HepG2 (cell line): Measurements from ENCODE around the gene CD36. TPM values are rescaled to one million over a fixed set of nuclear protein-coding genes. Genes with fewer than 3 reads are reported as not detected.

Source experiments
- EP300 ChIP-seq, 3 experiments: sonication (generic) in 1 of 3; formaldehyde crosslinking in 1 of 3; IDR thresholded peaks; 2 replicates each; pipeline versions ENCODE4 v1.5.1 to v1.6.1; 2011 to 2020; ENCODE audit warnings: low read depth in 2 of 3, low read length in 2 of 3, borderline replicate concordance in 1 of 3, improper control_type of control experiment in 1 of 3, mild to moderate bottlenecking in 1 of 3, missing genetic modification reagents in 1 of 3, moderate library complexity in 1 of 3
- FOXK1 ChIP-seq: sonication (generic); formaldehyde crosslinking; IDR thresholded peaks from 2 replicates; pipeline ENCODE4 v1.4.0; 2020; ENCODE audit warnings: low read depth, missing genetic modification reagents, borderline replicate concordance
- ISL2 ChIP-seq: sonication (generic); formaldehyde crosslinking; IDR thresholded peaks from 2 replicates; pipeline ENCODE4 v1.5.0; 2020; ENCODE audit warnings: missing genetic modification reagents
- KLF6 ChIP-seq: IDR thresholded peaks from 2 replicates; pipeline ENCODE4 v1.8.0; 2016; ENCODE audit warnings: missing biosample characterization, missing genetic modification reagents
- NR2C2 ChIP-seq: sonication (generic); formaldehyde crosslinking; IDR thresholded peaks from 2 replicates; pipeline ENCODE4 v1.4.0; 2020; ENCODE audit warnings: missing genetic modification reagents, mild to moderate bottlenecking, moderate library complexity, borderline replicate concordance
- PAF1 ChIP-seq: IDR thresholded peaks from 2 replicates; pipeline ENCODE4 v1.6.1; 2016; ENCODE audit warnings: missing genetic modification reagents, missing compliant biosample characterization
- RXRB ChIP-seq: IDR thresholded peaks from 2 replicates; pipeline ENCODE4 v1.6.1; 2016; ENCODE audit warnings: borderline replicate concordance, missing genetic modification reagents, missing compliant biosample characterization
- U2AF1 ChIP-seq: fragments of 200-400 bp; formaldehyde crosslinking; optimal IDR thresholded peaks from 2 replicates; pipeline ENCODE3; 2017; ENCODE audit warnings: mild to moderate bottlenecking, low read depth, low read length
- ZNF546 ChIP-seq: sonication (generic); formaldehyde crosslinking; conservative IDR thresholded peaks from 2 replicates; pipeline ENCODE4 v1.8.1; 2023; ENCODE audit warnings: mild to moderate bottlenecking, missing genetic modification reagents
- ZNF589 ChIP-seq: sonication (generic); formaldehyde crosslinking; conservative IDR thresholded peaks from 2 replicates; pipeline ENCODE4 v1.8.0; 2022; ENCODE audit warnings: mild to moderate bottlenecking, moderate library complexity, missing genetic modification reagents
- ZNF614 ChIP-seq: IDR thresholded peaks from 2 replicates; pipeline ENCODE4 v1.6.1; 2018; ENCODE audit warnings: missing biosample characterization, missing genetic modification reagents, inconsistent platforms, borderline replicate concordance
- polyA plus RNA-seq, 8 experiments: library from polyadenylated mRNA; depleted of rRNA in 3 of 8; stranded (reverse) in 7 of 8; unstranded in 1 of 8; fragments of >200 nt; fragmentation: Illumina TruSeq in 4 of 8; extraction: Trizol in 4 of 8; gene quantifications; 2 replicates each; pipeline versions ENCODE4 v1.2.1 to v1.2.3, GENCODE V29; 2011 to 2016; ENCODE audit warnings: low read depth in 4 of 8, missing spikeins in 1 of 8, mixed read lengths in 1 of 8; ENCODE audit not compliant: insufficient read depth in 1 of 8
- total RNA-seq, 5 experiments: library from RNA; depleted of rRNA; stranded (reverse); fragments of >200 nt; fragmentation: Illumina TruSeq; extraction: Trizol; gene quantifications; 2 replicates each; pipeline ENCODE4 v1.2.3, GENCODE V29; 2016; ENCODE audit warnings: low read depth in 1 of 5
- TF ChIP-seq, protein P1 (sequence below): sonication (generic); formaldehyde crosslinking; IDR thresholded peaks from 2 replicates; pipeline ENCODE4 v1.4.0; 2020; ENCODE audit warnings: missing genetic modification reagents
- TF ChIP-seq, protein P2 (sequence below): sonication (generic); formaldehyde crosslinking; IDR thresholded peaks from 2 replicates; pipeline ENCODE4 v1.5.1; 2020; ENCODE audit warnings: missing genetic modification reagents, mild to moderate bottlenecking, borderline replicate concordance
- TF ChIP-seq, protein P3 (sequence below): sonication (generic); formaldehyde crosslinking; IDR thresholded peaks from 2 replicates; pipeline ENCODE4 v1.4.0; 2020; ENCODE audit warnings: missing genetic modification reagents, borderline replicate concordance
- TF ChIP-seq, protein P4 (sequence below): sonication (generic); formaldehyde crosslinking; IDR thresholded peaks from 2 replicates; pipeline ENCODE4 v1.4.0; 2020; ENCODE audit warnings: missing genetic modification reagents
- TF ChIP-seq, protein P5 (sequence below): sonication (generic); formaldehyde crosslinking; IDR thresholded peaks from 2 replicates; pipeline ENCODE4 v1.5.0; 2020; ENCODE audit warnings: mild to moderate bottlenecking, missing genetic modification reagents, moderate library complexity

The CD36 gene
- total and polyA plus RNA-seq, 2 of the 13 experiments (the other 11 are each of a cell fraction or from before 2014, with no cell fraction given), result 2.8 to 4.8 TPM

DNA sequence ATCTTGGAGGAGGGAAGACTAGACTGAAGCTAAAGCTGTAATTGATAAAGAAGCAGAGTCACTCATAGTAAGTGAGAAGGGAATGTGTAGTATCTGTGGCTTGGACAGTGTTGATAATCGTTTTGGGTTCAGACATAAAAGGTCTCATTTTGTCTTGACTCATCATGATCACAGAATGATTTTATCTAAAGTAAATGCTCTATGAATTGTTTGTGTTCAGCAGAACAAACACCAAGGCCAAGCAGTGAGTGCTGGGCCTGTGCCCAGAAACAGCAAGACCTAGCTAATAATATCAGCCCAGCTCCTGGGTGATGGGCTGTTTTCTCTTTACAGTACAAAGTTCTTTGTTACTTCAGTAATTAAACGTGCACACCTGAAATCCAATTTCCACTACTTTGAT is 26.7 kb upstream of the CD36 start (continued):
- TF ChIP-seq, protein P1, sequence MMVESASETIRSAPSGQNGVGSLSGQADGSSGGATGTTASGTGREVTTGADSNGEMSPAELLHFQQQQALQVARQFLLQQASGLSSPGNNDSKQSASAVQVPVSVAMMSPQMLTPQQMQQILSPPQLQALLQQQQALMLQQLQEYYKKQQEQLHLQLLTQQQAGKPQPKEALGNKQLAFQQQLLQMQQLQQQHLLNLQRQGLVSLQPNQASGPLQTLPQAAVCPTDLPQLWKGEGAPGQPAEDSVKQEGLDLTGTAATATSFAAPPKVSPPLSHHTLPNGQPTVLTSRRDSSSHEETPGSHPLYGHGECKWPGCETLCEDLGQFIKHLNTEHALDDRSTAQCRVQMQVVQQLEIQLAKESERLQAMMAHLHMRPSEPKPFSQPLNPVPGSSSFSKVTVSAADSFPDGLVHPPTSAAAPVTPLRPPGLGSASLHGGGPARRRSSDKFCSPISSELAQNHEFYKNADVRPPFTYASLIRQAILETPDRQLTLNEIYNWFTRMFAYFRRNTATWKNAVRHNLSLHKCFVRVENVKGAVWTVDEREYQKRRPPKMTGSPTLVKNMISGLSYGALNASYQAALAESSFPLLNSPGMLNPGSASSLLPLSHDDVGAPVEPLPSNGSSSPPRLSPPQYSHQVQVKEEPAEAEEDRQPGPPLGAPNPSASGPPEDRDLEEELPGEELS (CRISPR knock-in tag), result peak; percentile 92
- TF ChIP-seq EP300 (IDR thresholded peaks at IDR 0.05; ENCODE audit: low read depth in 2 of 2, low read length in 2 of 2) (peak in 1 of 2 experiments; percentile 94; a peak in 3 of 4 replicates), EP300 (CRISPR knock-in tag; IDR thresholded peaks at IDR 0.05; ENCODE audit: borderline replicate concordance) (peak; percentile 87), ZNF614 (CRISPR knock-in tag) (0 out of 2 replicates have a peak, but pooled peaks have one; percentile 62), KLF6 (CRISPR knock-in tag) (no peak), ISL2 (CRISPR knock-in tag) (peak; percentile 97), FOXK1 (peak; percentile 35; the same call in 1 of the 2 replicates), U2AF1 (no peak), NR2C2 (CRISPR knock-in tag) (no peak), ZNF589 (CRISPR knock-in tag) (no peak), RXRB (CRISPR knock-in tag) (peak; percentile 52; the same call in 1 of the 2 replicates), ZNF546 (CRISPR knock-in tag) (no peak), PAF1 (CRISPR knock-in tag) (no peak)
- TF ChIP-seq, protein P2, sequence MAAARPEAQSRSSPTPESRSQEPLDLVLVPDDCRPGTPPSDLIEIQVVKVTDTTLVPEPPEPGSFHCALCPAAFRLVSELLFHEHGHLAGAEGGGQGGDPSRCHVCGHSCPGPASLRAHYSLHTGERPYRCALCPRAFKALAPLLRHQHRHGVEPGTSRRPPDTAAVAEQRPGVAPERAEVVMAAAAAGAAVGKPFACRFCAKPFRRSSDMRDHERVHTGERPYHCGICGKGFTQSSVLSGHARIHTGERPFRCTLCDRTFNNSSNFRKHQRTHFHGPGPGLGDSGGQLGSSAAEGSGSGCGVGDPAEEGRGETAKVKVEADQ (CRISPR knock-in tag), result no peak
- TF ChIP-seq, protein P3, sequence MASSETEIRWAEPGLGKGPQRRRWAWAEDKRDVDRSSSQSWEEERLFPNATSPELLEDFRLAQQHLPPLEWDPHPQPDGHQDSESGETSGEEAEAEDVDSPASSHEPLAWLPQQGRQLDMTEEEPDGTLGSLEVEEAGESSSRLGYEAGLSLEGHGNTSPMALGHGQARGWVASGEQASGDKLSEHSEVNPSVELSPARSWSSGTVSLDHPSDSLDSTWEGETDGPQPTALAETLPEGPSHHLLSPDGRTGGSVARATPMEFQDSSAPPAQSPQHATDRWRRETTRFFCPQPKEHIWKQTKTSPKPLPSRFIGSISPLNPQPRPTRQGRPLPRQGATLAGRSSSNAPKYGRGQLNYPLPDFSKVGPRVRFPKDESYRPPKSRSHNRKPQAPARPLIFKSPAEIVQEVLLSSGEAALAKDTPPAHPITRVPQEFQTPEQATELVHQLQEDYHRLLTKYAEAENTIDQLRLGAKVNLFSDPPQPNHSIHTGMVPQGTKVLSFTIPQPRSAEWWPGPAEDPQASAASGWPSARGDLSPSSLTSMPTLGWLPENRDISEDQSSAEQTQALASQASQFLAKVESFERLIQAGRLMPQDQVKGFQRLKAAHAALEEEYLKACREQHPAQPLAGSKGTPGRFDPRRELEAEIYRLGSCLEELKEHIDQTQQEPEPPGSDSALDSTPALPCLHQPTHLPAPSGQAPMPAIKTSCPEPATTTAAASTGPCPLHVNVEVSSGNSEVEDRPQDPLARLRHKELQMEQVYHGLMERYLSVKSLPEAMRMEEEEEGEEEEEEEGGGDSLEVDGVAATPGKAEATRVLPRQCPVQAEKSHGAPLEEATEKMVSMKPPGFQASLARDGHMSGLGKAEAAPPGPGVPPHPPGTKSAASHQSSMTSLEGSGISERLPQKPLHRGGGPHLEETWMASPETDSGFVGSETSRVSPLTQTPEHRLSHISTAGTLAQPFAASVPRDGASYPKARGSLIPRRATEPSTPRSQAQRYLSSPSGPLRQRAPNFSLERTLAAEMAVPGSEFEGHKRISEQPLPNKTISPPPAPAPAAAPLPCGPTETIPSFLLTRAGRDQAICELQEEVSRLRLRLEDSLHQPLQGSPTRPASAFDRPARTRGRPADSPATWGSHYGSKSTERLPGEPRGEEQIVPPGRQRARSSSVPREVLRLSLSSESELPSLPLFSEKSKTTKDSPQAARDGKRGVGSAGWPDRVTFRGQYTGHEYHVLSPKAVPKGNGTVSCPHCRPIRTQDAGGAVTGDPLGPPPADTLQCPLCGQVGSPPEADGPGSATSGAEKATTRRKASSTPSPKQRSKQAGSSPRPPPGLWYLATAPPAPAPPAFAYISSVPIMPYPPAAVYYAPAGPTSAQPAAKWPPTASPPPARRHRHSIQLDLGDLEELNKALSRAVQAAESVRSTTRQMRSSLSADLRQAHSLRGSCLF (CRISPR knock-in tag), result no peak
- TF ChIP-seq, protein P4, sequence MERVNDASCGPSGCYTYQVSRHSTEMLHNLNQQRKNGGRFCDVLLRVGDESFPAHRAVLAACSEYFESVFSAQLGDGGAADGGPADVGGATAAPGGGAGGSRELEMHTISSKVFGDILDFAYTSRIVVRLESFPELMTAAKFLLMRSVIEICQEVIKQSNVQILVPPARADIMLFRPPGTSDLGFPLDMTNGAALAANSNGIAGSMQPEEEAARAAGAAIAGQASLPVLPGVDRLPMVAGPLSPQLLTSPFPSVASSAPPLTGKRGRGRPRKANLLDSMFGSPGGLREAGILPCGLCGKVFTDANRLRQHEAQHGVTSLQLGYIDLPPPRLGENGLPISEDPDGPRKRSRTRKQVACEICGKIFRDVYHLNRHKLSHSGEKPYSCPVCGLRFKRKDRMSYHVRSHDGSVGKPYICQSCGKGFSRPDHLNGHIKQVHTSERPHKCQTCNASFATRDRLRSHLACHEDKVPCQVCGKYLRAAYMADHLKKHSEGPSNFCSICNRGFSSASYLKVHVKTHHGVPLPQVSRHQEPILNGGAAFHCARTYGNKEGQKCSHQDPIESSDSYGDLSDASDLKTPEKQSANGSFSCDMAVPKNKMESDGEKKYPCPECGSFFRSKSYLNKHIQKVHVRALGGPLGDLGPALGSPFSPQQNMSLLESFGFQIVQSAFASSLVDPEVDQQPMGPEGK (CRISPR knock-in tag), result no peak
- TF ChIP-seq, protein P5, sequence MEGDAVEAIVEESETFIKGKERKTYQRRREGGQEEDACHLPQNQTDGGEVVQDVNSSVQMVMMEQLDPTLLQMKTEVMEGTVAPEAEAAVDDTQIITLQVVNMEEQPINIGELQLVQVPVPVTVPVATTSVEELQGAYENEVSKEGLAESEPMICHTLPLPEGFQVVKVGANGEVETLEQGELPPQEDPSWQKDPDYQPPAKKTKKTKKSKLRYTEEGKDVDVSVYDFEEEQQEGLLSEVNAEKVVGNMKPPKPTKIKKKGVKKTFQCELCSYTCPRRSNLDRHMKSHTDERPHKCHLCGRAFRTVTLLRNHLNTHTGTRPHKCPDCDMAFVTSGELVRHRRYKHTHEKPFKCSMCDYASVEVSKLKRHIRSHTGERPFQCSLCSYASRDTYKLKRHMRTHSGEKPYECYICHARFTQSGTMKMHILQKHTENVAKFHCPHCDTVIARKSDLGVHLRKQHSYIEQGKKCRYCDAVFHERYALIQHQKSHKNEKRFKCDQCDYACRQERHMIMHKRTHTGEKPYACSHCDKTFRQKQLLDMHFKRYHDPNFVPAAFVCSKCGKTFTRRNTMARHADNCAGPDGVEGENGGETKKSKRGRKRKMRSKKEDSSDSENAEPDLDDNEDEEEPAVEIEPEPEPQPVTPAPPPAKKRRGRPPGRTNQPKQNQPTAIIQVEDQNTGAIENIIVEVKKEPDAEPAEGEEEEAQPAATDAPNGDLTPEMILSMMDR, result no peak
